NAMALWA (cell line): ENCODE measurements around the gene PWP2.
"Not testable (repeated sequence)": the region's sequence is repeated elsewhere in the genome, so short reads cannot be mapped to it uniquely, and the experiment has no call there.

Experiments
- DNase-seq: peaks from one replicate; pipeline ENCODE4 v3.0.0-alpha.2; 2015; ENCODE audit warnings: low spot score

Gene PWP2

GRCh38 chr21:44083631-44084291, 23.4 kb upstream of the PWP2 start:
- no peak for DNase-seq

GRCh38 chr21:44084496-44085241, 22.5 kb upstream of the PWP2 start:
- DNase-seq = no peak

- no peak for DNase-seq
These were observed 21.5 kb upstream of the PWP2 start for GRCh38 chr21:44085491-44086321.

GRCh38 chr21:44086636-44087425, 20.4 kb upstream of the PWP2 start:
- DNase-seq = no peak

GRCh38 chr21:44087426-44088400, 19.5 kb upstream of the PWP2 start:
- DNase-seq = no peak

- DNase-seq = no peak
These were observed 18.8 kb upstream of the PWP2 start for GRCh38 chr21:44088401-44088780.

GRCh38 chr21:44089001-44089911, 17.9 kb upstream of the PWP2 start:
- peak; percentile 78 for DNase-seq

GRCh38 chr21:44090325-44090724, 16.9 kb upstream of the PWP2 start:
- peak; percentile 85 for DNase-seq

- no peak for DNase-seq
These were observed 15.0 kb upstream of the PWP2 start for GRCh38 chr21:44092211-44092610.

- DNase-seq = no peak
These were observed 13.4 kb upstream of the PWP2 start for GRCh38 chr21:44093761-44094160.

- DNase-seq = no peak
These were observed 12.4 kb upstream of the PWP2 start for GRCh38 chr21:44094832-44095231.

GRCh38 chr21:44098507-44098906, 8.7 kb upstream of the PWP2 start:
- not testable (repeated sequence) for DNase-seq

- DNase-seq = not testable (repeated sequence)
These were observed 8.2 kb upstream of the PWP2 start for GRCh38 chr21:44098964-44099363.

GRCh38 chr21:44107589-44107988, 390 bp downstream of the PWP2 start:
- not testable (repeated sequence) for DNase-seq

- not testable (repeated sequence) for DNase-seq
These were observed 6.6 kb downstream of the PWP2 start for GRCh38 chr21:44113702-44114371.

- not testable (repeated sequence) for DNase-seq
These were observed 14.9 kb downstream of the PWP2 start for GRCh38 chr21:44122131-44122530.

GRCh38 chr21:44127827-44128226, 20.6 kb downstream of the PWP2 start:
- DNase-seq = not testable (repeated sequence)

GRCh38 chr21:44133715-44134057, 26.5 kb downstream of the PWP2 start:
- DNase-seq = not testable (repeated sequence)

- DNase-seq = not testable (repeated sequence)
These were observed 27.5 kb downstream of the PWP2 start for GRCh38 chr21:44134732-44135131.
